H9 (cell line): ENCODE data around the gene CDK14. TPM values are rescaled to one million over a fixed set of nuclear protein-coding genes. Genes with fewer than 3 reads are reported as not detected.

Experiments
- DNase-seq: peaks from one replicate; pipeline ENCODE4 v3.0.0-alpha.2; 2017
- H2AFZ ChIP-seq: one replicate; pipeline ENCODE4 v1.6.1; 2013; ENCODE audit warnings: mild to moderate bottlenecking, low read length, control low read depth, moderate library complexity
- H2AK5ac ChIP-seq: 2 replicates; pipeline ENCODE4 v1.6.1; 2013; ENCODE audit warnings: low read length, control low read depth, mixed read lengths; ENCODE audit not compliant: insufficient read length
- H2BK120ac ChIP-seq: one replicate; pipeline ENCODE4 v1.6.1; 2013; ENCODE audit warnings: low read depth, mild to moderate bottlenecking, low read length, control low read depth, inconsistent platforms; ENCODE audit not compliant: poor library complexity, severe bottlenecking
- H2BK12ac ChIP-seq: 2 replicates; pipeline ENCODE4 v1.6.1; 2013; ENCODE audit warnings: low read length, control low read depth, mixed read lengths, low read depth; ENCODE audit not compliant: insufficient read length
- H2BK15ac ChIP-seq: 2 replicates; pipeline ENCODE4 v1.6.1; 2013; ENCODE audit warnings: low read depth, low read length, control low read depth
- H2BK20ac ChIP-seq: one replicate; pipeline ENCODE4 v1.6.1; 2013; ENCODE audit warnings: low read depth, mild to moderate bottlenecking, low read length, control low read depth, inconsistent platforms; ENCODE audit not compliant: poor library complexity, severe bottlenecking
- H2BK5ac ChIP-seq: 2 replicates; pipeline ENCODE4 v1.6.1; 2013; ENCODE audit warnings: low read length, control low read depth, mixed read lengths; ENCODE audit not compliant: insufficient read length
- H3K14ac ChIP-seq: 2 replicates; pipeline ENCODE4 v1.6.1; 2013; ENCODE audit warnings: low read length, control low read depth; ENCODE audit not compliant: insufficient read depth
- H3K18ac ChIP-seq: 2 replicates; pipeline ENCODE4 v1.6.1; 2013; ENCODE audit warnings: low read depth, mild to moderate bottlenecking, mixed read lengths, low read length, control low read depth; ENCODE audit not compliant: insufficient read length
- H3K23ac ChIP-seq: 2 replicates; pipeline ENCODE4 v1.6.1; 2013; ENCODE audit warnings: low read length, control low read depth, mixed read lengths, low read depth; ENCODE audit not compliant: insufficient read length
- H3K23me2 ChIP-seq: 2 replicates; pipeline ENCODE4 v1.6.1; 2013; ENCODE audit warnings: low read depth, mild to moderate bottlenecking, mixed read lengths, low read length, control low read depth; ENCODE audit not compliant: insufficient read length, poor library complexity, severe bottlenecking
- H3K27ac ChIP-seq: 2 replicates; pipeline ENCODE4 v1.5.1; 2013; ENCODE audit warnings: low read length, control low read depth, mixed read lengths, low read depth; ENCODE audit not compliant: insufficient read length
- H3K27me3 ChIP-seq: 2 replicates; pipeline ENCODE4 v1.6.1; 2013; ENCODE audit warnings: low read length, control low read depth, inconsistent platforms; ENCODE audit not compliant: insufficient read depth
- H3K4ac ChIP-seq: 2 replicates; pipeline ENCODE4 v1.6.1; 2013; ENCODE audit warnings: low read depth, mild to moderate bottlenecking, control low read depth, inconsistent platforms, low read length, moderate library complexity
- H3K4me1 ChIP-seq: 2 replicates; pipeline ENCODE4 v1.6.1; 2013; ENCODE audit warnings: low read length, control low read depth, inconsistent platforms; ENCODE audit not compliant: insufficient read depth
- H3K4me2 ChIP-seq: 2 replicates; pipeline ENCODE4 v1.6.1; 2013; ENCODE audit warnings: low read length, control low read depth, mixed read lengths; ENCODE audit not compliant: insufficient read length, insufficient read depth
- H3K56ac ChIP-seq: 2 replicates; pipeline ENCODE4 v1.6.1; 2013; ENCODE audit warnings: low read depth, mild to moderate bottlenecking, mixed read lengths, low read length, control low read depth; ENCODE audit not compliant: insufficient read length
- H3K79me1 ChIP-seq: 2 replicates; pipeline ENCODE4 v1.6.1; 2013; ENCODE audit warnings: low read depth, mild to moderate bottlenecking, moderate library complexity, low read length, control low read depth, inconsistent platforms; ENCODE audit not compliant: insufficient read depth, poor library complexity, severe bottlenecking
- H3K79me2 ChIP-seq: 2 replicates; pipeline ENCODE4 v1.6.1; 2013; ENCODE audit warnings: low read length, control low read depth, inconsistent platforms; ENCODE audit not compliant: insufficient read depth
- H3K9ac ChIP-seq: 2 replicates; pipeline ENCODE4 v1.6.1; 2013; ENCODE audit warnings: low read length, control low read depth, mixed read lengths; ENCODE audit not compliant: insufficient read length; ENCODE audit errors: extremely low read depth
- H3K9me3 ChIP-seq: one replicate; pipeline ENCODE4 v1.6.1; 2013; ENCODE audit warnings: low read depth, low read length, inconsistent platforms; ENCODE audit not compliant: control insufficient read depth
- H3T11ph ChIP-seq: one replicate; pipeline ENCODE4 v1.6.1; 2013; ENCODE audit warnings: mild to moderate bottlenecking, low read length, control low read depth, inconsistent platforms
- H4K20me1 ChIP-seq: one replicate; pipeline ENCODE4 v1.6.1; 2013; ENCODE audit not compliant: control insufficient read depth, insufficient read length, insufficient read depth
- H4K5ac ChIP-seq: 2 replicates; pipeline ENCODE4 v1.6.1; 2013; ENCODE audit warnings: low read depth, mild to moderate bottlenecking, mixed read lengths, low read length, control low read depth; ENCODE audit not compliant: insufficient read length
- H4K8ac ChIP-seq: replicated peaks from 2 replicates; pipeline ENCODE4 v1.6.1; 2013; ENCODE audit warnings: low read length, control low read depth, mixed read lengths, low read depth; ENCODE audit not compliant: insufficient read length
- H4K91ac ChIP-seq: 2 replicates; pipeline ENCODE4 v1.6.1; 2013; ENCODE audit warnings: low read depth, mild to moderate bottlenecking, moderate library complexity, mixed read lengths, low read length, control low read depth; ENCODE audit not compliant: insufficient read length
- H3K27ac Mint-ChIP-seq, 3 experiments: 2 replicates in 2 of 3; 3 replicates in 1 of 3; pipeline ENCODE4 v1.8.0; 2020 to 2021; ENCODE audit warnings: mixed read lengths in 3 of 3, mild to moderate bottlenecking in 1 of 3, moderate library complexity in 1 of 3
- H3K27me3 Mint-ChIP-seq: 2 replicates; pipeline ENCODE4 v1.8.0; 2021; ENCODE audit warnings: low read depth, mild to moderate bottlenecking, moderate library complexity, mixed read lengths
- H3K36me3 Mint-ChIP-seq, 3 experiments: 2 replicates in 2 of 3; 3 replicates in 1 of 3; pipeline ENCODE4 v1.8.0; 2020 to 2021; ENCODE audit warnings: low read depth in 3 of 3, mixed read lengths in 3 of 3; ENCODE audit not compliant: insufficient read depth in 1 of 3
- H3K4me1 Mint-ChIP-seq, 2 experiments: 2 replicates each; pipeline ENCODE4 v1.8.0; 2020; ENCODE audit warnings: mixed read lengths in 2 of 2
- H3K4me3 Mint-ChIP-seq, 2 experiments: 2 replicates in 1 of 2; 3 replicates in 1 of 2; pipeline ENCODE4 v1.8.0; 2020 to 2021; ENCODE audit warnings: mild to moderate bottlenecking in 2 of 2, mixed read lengths in 2 of 2, moderate library complexity in 1 of 2
- H3K9me3 Mint-ChIP-seq, 2 experiments: 2 replicates in 1 of 2; 3 replicates in 1 of 2; pipeline ENCODE4 v1.8.0; 2020; ENCODE audit warnings: mild to moderate bottlenecking in 2 of 2, mixed read lengths in 2 of 2, moderate library complexity in 1 of 2
- WGBS: extraction: QIAGEN DNeasy Blood & Tissue Kit; methylation state at CpG from one replicate; pipeline ENCODE4 v1.1.7; 2013; ENCODE audit warnings: missing lambda C conversion rate, low lambda C conversion rate, mixed read lengths; ENCODE audit not compliant: insufficient read length; ENCODE audit errors: extremely low coverage; 5-methylcytosine and 5-hydroxymethylcytosine counted together
- total RNA-seq: library from RNA; stranded (reverse); gene quantifications from 2 replicates; pipeline ENCODE4 v1.2.1, GENCODE V29; 2021
- TF ChIP-seq, protein P1 (sequence below): fragments of 200-600 bp; sonication (generic); conservative IDR thresholded peaks from 3 replicates; pipeline ENCODE4 v1.8.0; 2021; ENCODE audit warnings: antibody characterized with exemption, mild to moderate bottlenecking

CDK14 gene
- total RNA-seq, 1 experiment from 2014 or later, result 23.9 TPM

- Histone ChIP-seq H3K79me1 (no peaks in the 10 kb centered on the region), H4K91ac (no peak overlapping the region)
Observed at GRCh38 chr7:90645784-90646183, 49.7 kb downstream of the CDK14 start.

More at GRCh38 chr7:90645784-90646183, 49.7 kb downstream of the CDK14 start:
- Histone ChIP-seq H2AK5ac (no peak overlapping the region), H3K9ac (no peak overlapping the region), H3K4ac (no peak overlapping the region), H3K9me3 (no peaks in the 10 kb centered on the region), H4K20me1 (no peaks in the 10 kb centered on the region), H3K23ac (no peak overlapping the region), H2BK15ac (no peak overlapping the region), H3K4me1 (peaks cover 4% of the 10 kb centered on the region; the same call in 1 of the 2 replicates), H3K18ac (no peak overlapping the region), H2BK20ac (no peak overlapping the region), H2AFZ (no peak overlapping the region), H3K79me2 (no peaks in the 10 kb centered on the region; the same call in 1 of the 2 replicates), H4K8ac (no peak overlapping the region), H4K5ac (no peak overlapping the region), H3K27ac (no peak overlapping the region), H3K56ac (no peak overlapping the region), H3K27me3 (no peaks in the 10 kb centered on the region), H2BK12ac (no peak overlapping the region), H3K23me2 (no peaks in the 10 kb centered on the region), H3K4me2 (no peak overlapping the region), H3K14ac (no peak overlapping the region), H2BK5ac (no peak overlapping the region), H2BK120ac (no peak overlapping the region), H3T11ph (no peak overlapping the region)
- Mint-ChIP-seq H3K36me3 (peaks cover 19 to 32% (median 26%) of the 10 kb centered on the region in 3 experiments), H3K27me3 (no peaks in the 10 kb centered on the region), H3K27ac (no peak overlapping the region), H3K4me3 (no peak overlapping the region), H3K4me1 (peaks cover 10 to 17% of the 10 kb centered on the region in 2 experiments), H3K9me3 (peaks cover 19 to 25% of the 10 kb centered on the region in 2 experiments; a peak in 4 of 5 replicates)
- no peak for DNase-seq
- TF ChIP-seq, protein P1, sequence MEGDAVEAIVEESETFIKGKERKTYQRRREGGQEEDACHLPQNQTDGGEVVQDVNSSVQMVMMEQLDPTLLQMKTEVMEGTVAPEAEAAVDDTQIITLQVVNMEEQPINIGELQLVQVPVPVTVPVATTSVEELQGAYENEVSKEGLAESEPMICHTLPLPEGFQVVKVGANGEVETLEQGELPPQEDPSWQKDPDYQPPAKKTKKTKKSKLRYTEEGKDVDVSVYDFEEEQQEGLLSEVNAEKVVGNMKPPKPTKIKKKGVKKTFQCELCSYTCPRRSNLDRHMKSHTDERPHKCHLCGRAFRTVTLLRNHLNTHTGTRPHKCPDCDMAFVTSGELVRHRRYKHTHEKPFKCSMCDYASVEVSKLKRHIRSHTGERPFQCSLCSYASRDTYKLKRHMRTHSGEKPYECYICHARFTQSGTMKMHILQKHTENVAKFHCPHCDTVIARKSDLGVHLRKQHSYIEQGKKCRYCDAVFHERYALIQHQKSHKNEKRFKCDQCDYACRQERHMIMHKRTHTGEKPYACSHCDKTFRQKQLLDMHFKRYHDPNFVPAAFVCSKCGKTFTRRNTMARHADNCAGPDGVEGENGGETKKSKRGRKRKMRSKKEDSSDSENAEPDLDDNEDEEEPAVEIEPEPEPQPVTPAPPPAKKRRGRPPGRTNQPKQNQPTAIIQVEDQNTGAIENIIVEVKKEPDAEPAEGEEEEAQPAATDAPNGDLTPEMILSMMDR, result no peak
- no CpG with 5 or more reads among the region's 1 CpG for WGBS
